Keratinocyte (primary cell): Measurements from ENCODE around the gene RELL1. TPM values are rescaled to one million over a fixed set of nuclear protein-coding genes. Genes with fewer than 3 reads are reported as not detected.

Experiments
- DNase-seq: peaks from one replicate; pipeline ENCODE4 v3.0.0-alpha.2; 2011; ENCODE audit warnings: low read depth, missing footprints, low spot score
- FAIRE-seq: peaks from 2 replicates; lab custom pipeline; 2011; peaks lifted over from hg19 to GRCh38; lab: Jason Lieb, UNC
- H2AFZ ChIP-seq: 2 replicates; pipeline ENCODE4 v1.6.0; 2012; ENCODE audit warnings: low read length, control low read depth, inconsistent platforms; ENCODE audit not compliant: control insufficient read depth
- H3K27ac ChIP-seq: 2 replicates; pipeline ENCODE4 v1.5.1; 2011; ENCODE audit warnings: low read length; ENCODE audit not compliant: control insufficient read depth, insufficient read depth
- H3K27me3 ChIP-seq: 3 replicates; pipeline ENCODE4 v1.6.0; 2011; ENCODE audit warnings: low read length; ENCODE audit not compliant: control insufficient read depth, insufficient read depth; ENCODE audit errors: extremely low read depth
- H3K36me3 ChIP-seq, 2 experiments: 2 replicates in 1 of 2; 3 replicates in 1 of 2; pipeline ENCODE4 v1.5.1; 2011; ENCODE audit warnings: low read length in 2 of 2, mild to moderate bottlenecking in 1 of 2; ENCODE audit not compliant: control insufficient read depth in 2 of 2, insufficient read depth in 2 of 2; ENCODE audit errors: extremely low read depth in 1 of 2
- H3K4me1 ChIP-seq: 3 replicates; pipeline ENCODE4 v1.5.1; 2011; ENCODE audit warnings: low read length; ENCODE audit not compliant: control insufficient read depth, insufficient read depth; ENCODE audit errors: extremely low read depth
- H3K4me2 ChIP-seq: 3 replicates; pipeline ENCODE4 v1.6.0; 2011; ENCODE audit warnings: low read depth, low read length; ENCODE audit not compliant: control insufficient read depth, insufficient read depth; ENCODE audit errors: extremely low read depth
- H3K4me3 ChIP-seq, 3 experiments: fragments of 200-600 bp in 1 of 3; sonication (generic) in 1 of 3; 2 replicates in 2 of 3; 3 replicates in 1 of 3; pipeline ENCODE4 v1.5.1; 2011 to 2016; ENCODE audit warnings: low read length in 3 of 3, mild to moderate bottlenecking in 3 of 3, control low read depth in 2 of 3, inconsistent platforms in 1 of 3, low read depth in 1 of 3, mixed read lengths in 1 of 3, mixed run types in 1 of 3, moderate library complexity in 1 of 3; ENCODE audit not compliant: control insufficient read depth in 2 of 3, insufficient read depth in 2 of 3; ENCODE audit errors: extremely low read depth in 1 of 3
- H3K79me2 ChIP-seq: 2 replicates; pipeline ENCODE4 v1.6.0; 2012; ENCODE audit warnings: low read length; ENCODE audit not compliant: control insufficient read depth, insufficient read depth
- H3K9ac ChIP-seq: 3 replicates; pipeline ENCODE4 v1.6.0; 2011; ENCODE audit warnings: low read length; ENCODE audit not compliant: control insufficient read depth, insufficient read depth; ENCODE audit errors: extremely low read depth
- H3K9me1 ChIP-seq: 3 replicates; pipeline ENCODE4 v1.6.0; 2011; ENCODE audit warnings: low read length; ENCODE audit not compliant: control insufficient read depth, insufficient read depth; ENCODE audit errors: extremely low read depth
- H3K9me3 ChIP-seq: 2 replicates; pipeline ENCODE4 v1.5.1; 2012; ENCODE audit warnings: low read depth, low read length; ENCODE audit not compliant: control insufficient read depth
- H4K20me1 ChIP-seq: 3 replicates; pipeline ENCODE4 v1.6.0; 2011; ENCODE audit warnings: low read length; ENCODE audit not compliant: control insufficient read depth, insufficient read depth; ENCODE audit errors: extremely low read depth
- EZH2 ChIP-seq: IDR thresholded peaks from one replicate; pipeline ENCODE4 v1.6.1; 2012; ENCODE audit warnings: inconsistent platforms, mild to moderate bottlenecking, low read length, moderate library complexity
- dilution Hi-C: fragments of 300-500 bp; cut with MboI; formaldehyde crosslinking; loops from one replicate; pipeline ENCODE4 v1.7.0; 2020; ENCODE audit warnings: low sequenced_read_pairs; ENCODE audit not compliant: extremely low pct_ligation_motif_present
- polyA plus RNA-seq, 5 experiments: library from polyadenylated mRNA; depleted of rRNA in 3 of 5; stranded (reverse) in 3 of 5; stranded (forward) in 1 of 5; unstranded in 1 of 5; fragments of >200 nt; gene quantifications; 1 replicate in 1 of 5; 2 replicates in 3 of 5; 3 replicates in 1 of 5; pipeline versions ENCODE4 v1.2.1 to v1.2.3, GENCODE V29; 2011 to 2012; ENCODE audit warnings: missing spikeins in 2 of 5, low read depth in 1 of 5, low replicate concordance in 1 of 5
- TF ChIP-seq, protein P1 (sequence below), 3 experiments: IDR thresholded peaks in 1 of 3; conservative IDR thresholded peaks in 1 of 3; optimal IDR thresholded peaks in 1 of 3; 2 replicates in 2 of 3; 3 replicates in 1 of 3; pipeline versions ENCODE3 to v1.5.1; 2011; ENCODE audit warnings: low read length in 3 of 3, mild to moderate bottlenecking in 3 of 3, moderate library complexity in 2 of 3, control low read depth in 1 of 3, inconsistent platforms in 1 of 3; ENCODE audit not compliant: insufficient read depth in 2 of 3; ENCODE audit errors: extremely low read depth in 1 of 3

Gene RELL1
- polyA plus RNA-seq, 1 donor (not counting 4 experiments of a cell fraction or from before 2014, with no cell fraction given) = 9.3 TPM

DNA sequence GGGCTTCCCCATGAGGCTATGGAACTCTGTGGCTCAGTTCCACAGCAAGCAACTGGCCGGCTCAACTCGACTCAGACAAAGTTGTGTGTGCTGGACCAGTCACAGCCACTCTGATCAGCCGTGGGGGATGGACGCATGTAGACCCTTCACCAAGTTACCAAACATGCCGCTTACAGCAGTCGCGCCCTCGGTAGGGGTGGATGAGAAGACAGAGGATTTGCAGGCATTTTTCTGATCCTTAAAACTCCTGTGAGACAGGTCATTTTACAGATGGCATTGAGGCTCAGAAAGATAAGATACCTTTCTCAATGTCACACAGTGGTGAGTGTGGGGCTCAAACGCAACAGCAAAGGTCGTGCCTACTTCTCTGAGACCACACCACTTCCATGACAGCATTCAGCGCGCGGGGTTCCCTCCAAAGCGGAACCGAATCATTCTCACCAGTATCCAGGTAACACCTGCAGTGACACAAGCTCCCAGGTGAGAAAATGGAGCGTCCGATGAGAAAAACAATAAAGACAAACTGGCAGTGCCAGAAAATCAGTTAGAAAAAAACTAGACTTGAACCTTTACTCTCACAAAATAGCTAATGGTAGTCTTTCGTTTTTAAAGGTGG lies 83.6 kb downstream of the RELL1 start:
- Histone ChIP-seq H2AFZ (no peak overlapping the region), H4K20me1 (no peaks in the 10 kb centered on the region), H3K27me3 (no peaks in the 10 kb centered on the region), H3K4me1 (peaks cover 4% of the 10 kb centered on the region), H3K27ac (no peak overlapping the region), H3K9me1 (no peaks in the 10 kb centered on the region), H3K79me2 (no peaks in the 10 kb centered on the region), H3K4me2 (no peak overlapping the region), H3K4me3 (no peak overlapping the region), H3K9ac (no peak overlapping the region), H3K36me3 (no peaks in the 10 kb centered on the region), H3K9me3 (no peaks in the 10 kb centered on the region)
- TF ChIP-seq, protein P1, sequence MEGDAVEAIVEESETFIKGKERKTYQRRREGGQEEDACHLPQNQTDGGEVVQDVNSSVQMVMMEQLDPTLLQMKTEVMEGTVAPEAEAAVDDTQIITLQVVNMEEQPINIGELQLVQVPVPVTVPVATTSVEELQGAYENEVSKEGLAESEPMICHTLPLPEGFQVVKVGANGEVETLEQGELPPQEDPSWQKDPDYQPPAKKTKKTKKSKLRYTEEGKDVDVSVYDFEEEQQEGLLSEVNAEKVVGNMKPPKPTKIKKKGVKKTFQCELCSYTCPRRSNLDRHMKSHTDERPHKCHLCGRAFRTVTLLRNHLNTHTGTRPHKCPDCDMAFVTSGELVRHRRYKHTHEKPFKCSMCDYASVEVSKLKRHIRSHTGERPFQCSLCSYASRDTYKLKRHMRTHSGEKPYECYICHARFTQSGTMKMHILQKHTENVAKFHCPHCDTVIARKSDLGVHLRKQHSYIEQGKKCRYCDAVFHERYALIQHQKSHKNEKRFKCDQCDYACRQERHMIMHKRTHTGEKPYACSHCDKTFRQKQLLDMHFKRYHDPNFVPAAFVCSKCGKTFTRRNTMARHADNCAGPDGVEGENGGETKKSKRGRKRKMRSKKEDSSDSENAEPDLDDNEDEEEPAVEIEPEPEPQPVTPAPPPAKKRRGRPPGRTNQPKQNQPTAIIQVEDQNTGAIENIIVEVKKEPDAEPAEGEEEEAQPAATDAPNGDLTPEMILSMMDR (optimal IDR thresholded peaks at IDR 0.05 in 1 of 3, IDR thresholded peaks at IDR 0.05 in 1 of 3, conservative IDR thresholded peaks at IDR 0.05 in 1 of 3; ENCODE audit: extremely low read depth in 1 of 3, insufficient read depth in 2 of 3, low read length in 3 of 3) = no peak
- no peak for TF ChIP-seq EZH2
- FAIRE-seq (no peak), DNase-seq (no peak)
- dilution Hi-C loops = no loop called here

DNA sequence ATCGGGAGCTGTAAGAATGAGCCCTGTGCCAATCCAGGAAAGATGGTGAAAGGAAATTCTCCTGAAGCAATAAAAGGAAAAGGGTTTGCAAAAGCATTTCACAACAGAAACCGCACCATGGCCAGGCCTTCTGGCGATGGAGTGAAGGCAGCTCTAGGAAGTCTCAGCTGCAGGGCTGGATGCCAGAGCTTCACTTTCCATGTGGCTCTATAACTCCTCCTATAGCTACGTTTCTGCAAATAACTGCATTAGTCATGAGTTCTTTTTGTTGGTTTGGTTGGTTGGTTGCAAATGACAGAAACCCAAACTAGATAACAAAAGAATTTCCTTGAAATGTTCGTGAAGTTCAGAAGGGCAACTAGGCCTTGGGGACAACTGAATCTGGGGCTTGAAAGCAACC lies 84.6 kb downstream of the RELL1 start:
- Histone ChIP-seq H3K4me2 (no peak overlapping the region), H3K79me2 (no peaks in the 10 kb centered on the region), H3K27me3 (no peaks in the 10 kb centered on the region), H3K4me1 (peaks cover 4% of the 10 kb centered on the region), H3K36me3 (no peaks in the 10 kb centered on the region), H2AFZ (no peak overlapping the region), H3K27ac (no peak overlapping the region), H4K20me1 (no peaks in the 10 kb centered on the region), H3K9me1 (no peaks in the 10 kb centered on the region), H3K9me3 (no peaks in the 10 kb centered on the region), H3K4me3 (no peak overlapping the region), H3K9ac (no peak overlapping the region)
- no peak for TF ChIP-seq EZH2
- TF ChIP-seq, protein P1 (optimal IDR thresholded peaks at IDR 0.05 in 1 of 3, IDR thresholded peaks at IDR 0.05 in 1 of 3, conservative IDR thresholded peaks at IDR 0.05 in 1 of 3; ENCODE audit: extremely low read depth in 1 of 3, insufficient read depth in 2 of 3, low read length in 3 of 3) = no peak
- DNase-seq (no peak), FAIRE-seq (no peak)
- dilution Hi-C loops = no loop called here
